ENCODE measurements around the gene INS. TPM values are rescaled to one million over a fixed set of nuclear protein-coding genes. Genes with fewer than 3 reads are reported as not detected.

Gene INS
- total and polyA plus RNA-seq, 2 donors (not counting 1 experiment from before 2014, with no cell fraction given): not detected

GRCh38 chr11:2140411-2141400 lies 20.3 kb downstream of the INS start:
- H4K20me1 ChIP-seq (ENCODE audit: control insufficient read depth, insufficient read depth, low read length, poor library complexity, severe bottlenecking): no peaks in the 10 kb centered on the region
- TF ChIP-seq, protein P1, sequence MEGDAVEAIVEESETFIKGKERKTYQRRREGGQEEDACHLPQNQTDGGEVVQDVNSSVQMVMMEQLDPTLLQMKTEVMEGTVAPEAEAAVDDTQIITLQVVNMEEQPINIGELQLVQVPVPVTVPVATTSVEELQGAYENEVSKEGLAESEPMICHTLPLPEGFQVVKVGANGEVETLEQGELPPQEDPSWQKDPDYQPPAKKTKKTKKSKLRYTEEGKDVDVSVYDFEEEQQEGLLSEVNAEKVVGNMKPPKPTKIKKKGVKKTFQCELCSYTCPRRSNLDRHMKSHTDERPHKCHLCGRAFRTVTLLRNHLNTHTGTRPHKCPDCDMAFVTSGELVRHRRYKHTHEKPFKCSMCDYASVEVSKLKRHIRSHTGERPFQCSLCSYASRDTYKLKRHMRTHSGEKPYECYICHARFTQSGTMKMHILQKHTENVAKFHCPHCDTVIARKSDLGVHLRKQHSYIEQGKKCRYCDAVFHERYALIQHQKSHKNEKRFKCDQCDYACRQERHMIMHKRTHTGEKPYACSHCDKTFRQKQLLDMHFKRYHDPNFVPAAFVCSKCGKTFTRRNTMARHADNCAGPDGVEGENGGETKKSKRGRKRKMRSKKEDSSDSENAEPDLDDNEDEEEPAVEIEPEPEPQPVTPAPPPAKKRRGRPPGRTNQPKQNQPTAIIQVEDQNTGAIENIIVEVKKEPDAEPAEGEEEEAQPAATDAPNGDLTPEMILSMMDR (IDR thresholded peaks at IDR 0.05): no peak
- TF ChIP-seq EZH2 (IDR thresholded peaks at IDR 0.05; ENCODE audit: borderline replicate concordance, insufficient read depth, low read depth, low read length, poor library complexity, severe bottlenecking): no peak
- peak overlapping the region; percentile 47 for H3K4me2 ChIP-seq (replicated peaks; ENCODE audit: low read depth, low read length, poor library complexity, severe bottlenecking)
- no peak overlapping the region for H3K27ac Mint-ChIP-seq
- peaks cover 0 to 6% (median 0%) of the 10 kb centered on the region in 3 donors for H3K9me3 ChIP-seq (ENCODE audit: control extremely low read depth in 1 of 3, control insufficient read depth in 2 of 3, insufficient read depth in 1 of 3, low read length in 2 of 3)
- H3K4me1 Mint-ChIP-seq: peaks cover 24% of the 10 kb centered on the region
- peaks cover 43% of the 10 kb centered on the region for H3K27me3 Mint-ChIP-seq
- intact Hi-C loops (cut with micrococcal nuclease): no loop called here
- no peak overlapping the region for H3K4me3 ChIP-seq (ENCODE audit: control extremely low read depth in 1 of 5, extremely low read depth in 1 of 5, insufficient read depth in 1 of 5, low read depth in 2 of 5, low read length in 4 of 5)
- ATAC-seq (ENCODE audit: low read depth): no peak
- no peaks in the 10 kb centered on the region for H3K9me3 Mint-ChIP-seq (ENCODE audit: insufficient read depth)
- no peak overlapping the region for H2AFZ ChIP-seq (ENCODE audit: insufficient read depth, low read depth, low read length, poor library complexity, severe bottlenecking)
- peaks cover 0 to 66% (median 43%) of the 10 kb centered on the region in 4 experiments for H3K27me3 ChIP-seq (replicated peaks in 1 of 4; ENCODE audit: control extremely low read depth in 1 of 4, control insufficient read depth in 3 of 4, insufficient read depth in 4 of 4, low read length in 3 of 4)
- H3K4me3 Mint-ChIP-seq: no peak overlapping the region
- no peaks in the 10 kb centered on the region for H3K79me2 ChIP-seq (ENCODE audit: control insufficient read depth, insufficient read depth, low read length)
- H3K36me3 ChIP-seq (replicated peaks in 1 of 2; ENCODE audit: control extremely low read depth in 1 of 2, control insufficient read depth in 1 of 2, extremely low read depth in 1 of 2, insufficient read depth in 2 of 2, low read length in 1 of 2): no peaks in the 10 kb centered on the region
- H3K27ac ChIP-seq (ENCODE audit: low read length in 2 of 2): no peak overlapping the region
- H3K4me1 ChIP-seq (ENCODE audit: control insufficient read depth in 2 of 2, insufficient read depth in 2 of 2, low read length in 2 of 2): peaks cover 24 to 39% of the 10 kb centered on the region in 2 donors
- CTCF ChIA-PET: interaction anchor here (1.0 to 6.0 kb wide), 4 partner anchors 11 to 447 kb away, joined by 3 to 36 read pairs (median 5); no protein-coding TSS in a partner anchor
- no peak overlapping the region for H3K9ac ChIP-seq (ENCODE audit: low read length)
- WGBS (ENCODE audit: insufficient coverage): 7% methylated on average over 92 of the region's 102 CpGs
- POLR2A ChIA-PET: no interaction called here
- DNase-seq: peak; percentile 37
